NCI-H460 (cell line): ENCODE data around the gene CREM. TPM values are rescaled to one million over a fixed set of nuclear protein-coding genes. Genes with fewer than 3 reads are reported as not detected.
"Not testable (repeated sequence)": the region's sequence is repeated elsewhere in the genome, so short reads cannot be mapped to it uniquely, and the experiment has no call there.

ENCODE experiments used
- DNase-seq: peaks from one replicate; pipeline ENCODE4 v3.0.0-alpha.2; 2016; ENCODE audit warnings: low read depth; ENCODE audit errors: extremely low read depth
- total RNA-seq: library from RNA; depleted of rRNA; stranded (reverse); fragments of >200 nt; shearing (Covaris generic); gene quantifications from 2 replicates; pipeline ENCODE4 v1.2.3, GENCODE V29; 2014

CREM gene
- total RNA-seq, 1 experiment from 2014 or later, result 240 TPM

DNA sequence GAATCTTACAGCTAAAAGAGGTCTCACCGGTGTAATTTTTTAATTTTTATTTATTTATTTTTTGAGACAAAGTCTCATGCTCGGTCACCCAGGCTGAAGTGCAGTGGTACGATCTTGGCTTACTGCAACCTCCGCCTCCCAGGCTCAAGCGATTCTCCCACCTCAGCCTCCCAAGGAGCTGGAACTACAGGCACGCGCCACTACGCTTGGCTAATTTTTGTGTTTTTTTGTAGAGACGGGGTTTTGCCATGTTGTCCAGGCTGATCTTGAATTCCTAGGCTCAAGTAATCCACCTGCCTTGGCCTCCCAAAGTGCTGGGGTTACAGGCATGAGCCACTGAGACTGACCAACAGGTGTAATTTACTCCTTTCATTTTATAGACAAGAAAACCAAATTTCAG is 90.3 kb downstream of the CREM start:
- DNase-seq, result not testable (repeated sequence)

GRCh38 chr10:35217455-35217854 is 90.8 kb downstream of the CREM start:
- no peak for DNase-seq

DNA sequence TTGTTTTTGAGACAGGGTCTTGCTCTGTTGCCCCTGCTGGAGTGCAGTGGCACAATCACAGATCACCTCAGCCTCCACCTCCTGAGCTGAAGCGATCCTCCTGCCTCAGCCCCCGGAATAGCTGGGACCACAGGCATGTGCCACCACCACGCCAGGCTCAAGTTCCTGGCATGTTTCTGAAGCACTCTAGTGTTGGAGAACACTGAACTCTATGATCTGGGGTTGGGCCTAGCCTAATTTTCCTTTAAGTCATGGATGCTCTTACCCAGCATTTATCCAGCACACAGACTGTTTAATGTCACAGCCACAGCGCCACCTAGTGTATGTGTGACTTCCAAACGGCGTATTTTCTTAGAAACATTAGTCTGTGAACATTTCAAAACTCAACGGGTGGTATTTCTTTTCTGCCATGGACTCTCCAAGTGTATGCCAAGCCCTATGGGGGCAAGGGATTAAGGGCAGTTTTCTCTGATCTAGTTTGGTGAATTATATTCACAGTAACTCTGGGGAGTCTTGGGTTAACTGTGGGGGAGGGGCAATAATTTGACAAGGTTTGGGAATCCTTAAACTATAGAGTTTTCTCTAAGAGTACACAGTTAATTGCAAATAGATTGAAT is 91.8 kb downstream of the CREM start:
- peak; percentile 76 for DNase-seq

- DNase-seq, result no peak
These were observed 92.6 kb downstream of the CREM start for GRCh38 chr10:35219292-35219691.

DNA sequence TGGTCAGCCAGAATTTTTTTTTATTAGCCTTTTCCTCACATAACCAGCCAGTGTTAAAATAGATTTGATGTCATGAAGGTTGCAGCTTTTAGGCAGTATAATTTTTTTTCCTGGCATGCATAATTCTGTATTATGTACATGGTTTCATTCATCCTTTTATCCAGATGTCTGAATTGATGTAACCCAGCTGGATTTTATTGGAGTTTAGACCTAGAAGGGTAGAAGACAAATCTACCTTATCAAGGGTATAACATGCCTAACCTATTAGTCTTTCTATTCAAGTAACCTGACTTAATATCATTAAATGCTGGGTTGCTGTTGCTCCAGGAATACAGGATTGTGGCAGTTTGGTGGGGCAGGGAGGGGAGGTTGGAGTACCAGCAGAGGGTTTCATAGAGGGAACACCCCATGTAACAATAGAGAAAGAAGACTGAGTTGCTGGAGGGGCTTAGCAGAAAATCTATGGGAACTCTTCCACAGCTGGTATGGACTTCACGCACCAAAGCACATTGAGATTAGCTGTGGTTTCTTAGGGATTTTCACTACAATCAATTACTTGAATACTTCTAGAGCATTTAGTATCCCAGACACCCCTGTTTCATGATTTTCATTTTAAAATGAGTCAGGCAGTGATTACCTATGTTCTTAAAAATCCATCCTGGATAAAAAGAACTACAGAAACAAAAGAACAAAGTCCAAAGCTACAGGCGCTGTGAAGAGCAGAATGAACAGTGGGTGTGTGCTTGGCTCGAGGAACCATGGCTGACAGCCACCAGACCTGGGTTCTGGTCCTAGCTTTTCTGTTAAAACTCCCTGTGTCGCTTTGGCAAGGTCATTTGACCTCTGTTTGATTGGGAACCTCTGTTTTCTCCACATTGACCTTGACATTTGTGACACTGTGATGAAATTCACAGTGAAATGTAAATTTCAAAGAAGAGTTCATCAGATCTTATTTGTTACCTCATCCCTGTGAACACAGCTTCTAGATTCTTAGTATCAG is 93.5 kb downstream of the CREM start:
- no peak for DNase-seq

- DNase-seq, result no peak
These were observed 96.4 kb downstream of the CREM start for GRCh38 chr10:35223016-35223415.

- no peak for DNase-seq
These were observed 97.5 kb downstream of the CREM start for GRCh38 chr10:35224045-35224740.

DNA sequence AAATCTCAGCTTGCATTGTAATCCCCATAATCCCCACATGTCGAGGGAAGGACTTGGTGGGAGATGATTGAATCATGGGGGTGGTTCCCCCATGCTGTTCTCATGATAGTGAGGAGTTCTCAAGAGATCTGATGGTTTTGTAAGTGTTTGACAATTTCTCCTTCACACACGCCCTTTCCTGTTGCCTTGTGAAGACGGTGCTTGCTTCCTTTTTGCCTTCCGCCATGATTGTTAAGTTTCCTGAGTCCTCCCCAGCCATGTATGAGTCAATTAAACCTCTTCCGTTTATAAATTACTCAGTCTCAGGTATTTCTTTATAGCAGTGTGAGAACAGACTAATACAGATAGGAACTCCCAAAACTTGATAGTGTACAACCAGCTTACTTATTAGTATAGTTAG is 98.6 kb downstream of the CREM start:
- DNase-seq, result no peak

DNA sequence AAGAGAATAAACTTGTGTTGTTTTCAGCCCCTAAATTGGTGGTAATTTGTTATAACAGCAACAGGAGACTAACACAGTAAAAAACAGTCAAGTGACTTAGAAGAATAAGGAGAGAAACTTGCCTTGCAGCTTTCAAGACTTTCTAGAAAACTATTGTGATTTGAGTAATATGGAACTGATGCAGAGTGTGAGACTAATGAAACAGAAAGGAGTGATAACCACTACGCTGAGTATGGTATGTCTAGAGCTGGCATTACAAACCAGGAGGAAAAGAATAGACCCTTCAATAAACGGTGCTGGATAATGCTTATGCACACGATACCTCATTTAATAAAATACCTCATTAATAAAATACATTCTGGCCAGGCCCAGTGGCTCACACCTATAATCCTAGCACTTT is 99.9 kb downstream of the CREM start:
- no peak for DNase-seq

GRCh38 chr10:35228058-35228457 is 101.4 kb downstream of the CREM start:
- DNase-seq, result no peak

GRCh38 chr10:35231646-35232045 is 105.0 kb downstream of the CREM start:
- no peak for DNase-seq

- no peak for DNase-seq
These were observed 105.9 kb downstream of the CREM start for GRCh38 chr10:35232527-35232926.

DNA sequence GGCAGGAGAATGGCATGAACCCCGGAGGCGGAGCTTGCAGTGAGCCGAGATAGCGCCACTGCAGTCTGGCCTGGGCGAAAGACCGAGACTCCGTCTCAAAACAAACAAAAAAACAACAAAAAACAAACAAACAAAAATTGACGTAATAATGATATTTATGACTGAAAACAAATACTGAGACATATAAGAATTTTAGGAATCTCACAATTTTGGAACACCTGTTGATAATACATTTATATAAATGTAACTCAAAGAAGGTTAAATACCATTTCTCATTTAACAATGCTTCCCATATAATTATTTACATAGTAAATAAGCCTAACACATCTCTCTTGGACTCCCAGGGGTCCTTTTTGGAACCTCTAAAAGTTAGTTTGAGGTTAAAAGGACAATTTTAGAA is 107.4 kb downstream of the CREM start:
- DNase-seq, result no peak

DNA sequence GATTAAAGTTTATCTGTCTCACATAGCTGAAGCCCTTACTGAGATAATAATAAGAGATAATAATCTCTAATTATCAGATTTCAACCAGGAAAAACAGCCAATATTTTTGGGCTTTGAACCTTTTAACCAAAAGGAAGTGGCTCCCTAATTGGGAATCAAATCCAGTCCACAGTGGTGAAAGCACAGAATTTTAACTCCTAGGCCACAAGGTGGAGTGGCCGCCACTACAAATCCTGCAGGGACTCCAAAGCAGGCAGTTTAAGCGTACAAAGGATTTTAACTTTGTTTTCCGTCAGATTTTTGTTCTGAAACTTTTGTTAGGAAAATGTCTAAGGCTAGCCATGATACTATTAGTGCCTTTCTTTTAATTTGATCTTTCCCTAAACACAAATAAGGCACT is 110.1 kb downstream of the CREM start:
- no peak for DNase-seq

GRCh38 chr10:35237766-35238512 is 111.3 kb downstream of the CREM start:
- no peak for DNase-seq

- DNase-seq, result no peak
These were observed 117.9 kb downstream of the CREM start for GRCh38 chr10:35244549-35244948.

GRCh38 chr10:35246770-35247343 is 120.2 kb downstream of the CREM start:
- no peak for DNase-seq

DNA sequence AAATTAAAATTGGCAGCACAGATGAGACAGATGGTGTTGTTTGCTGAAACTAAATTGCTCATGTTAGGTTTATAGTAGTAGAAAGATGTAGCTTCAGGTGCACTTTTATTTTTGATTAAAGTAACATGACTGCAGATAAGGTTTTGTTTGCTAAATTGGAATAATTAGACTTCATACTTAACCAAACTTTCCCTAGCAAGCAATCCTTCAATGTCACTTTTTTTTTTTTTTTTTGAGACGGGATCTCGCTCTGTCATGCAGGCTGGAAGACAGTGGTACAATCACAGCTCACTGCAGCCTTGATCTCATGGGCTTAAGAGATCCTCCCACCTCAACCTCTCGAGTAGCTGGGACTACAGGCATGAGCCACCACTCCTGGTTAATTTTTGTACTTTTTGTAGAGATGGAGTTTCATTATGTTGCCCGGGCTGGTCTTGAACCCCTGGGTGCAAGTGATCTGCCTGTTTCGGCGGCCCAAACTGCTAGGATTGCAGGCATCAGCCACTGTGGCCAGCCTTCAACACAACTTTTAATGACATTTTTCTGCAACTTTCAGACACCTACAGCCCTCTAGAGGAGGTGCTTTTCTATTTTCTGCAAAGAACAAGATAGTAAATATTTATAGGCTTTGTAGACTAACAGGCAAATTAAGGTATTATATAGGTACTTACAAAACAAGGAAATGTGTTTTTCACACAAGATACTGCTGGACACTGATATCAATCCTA is 124.9 kb downstream of the CREM start:
- DNase-seq, result no peak
